ENCODE data around the gene PAPOLA. TPM values are rescaled to one million over a fixed set of nuclear protein-coding genes. Genes with fewer than 3 reads are reported as not detected.

The PAPOLA gene
- total RNA-seq, 3 donors from 2014 or later, result 146 to 214 (median 212) TPM

GRCh38 chr14:96516351-96516750 is 14.2 kb downstream of the PAPOLA start:
- intact Hi-C loops (cut with DNase I, micrococcal nuclease), result no loop called here
- Histone ChIP-seq H3K9me3 (no peaks in the 10 kb centered on the region), H3K36me3 (ENCODE audit: low read depth) (no peaks in the 10 kb centered on the region), H3K4me3 (no peak overlapping the region), H3K4me1 (ENCODE audit: low read depth) (peaks cover 21% of the 10 kb centered on the region)
- ATAC-seq (no peak), DNase-seq (no peak)
- no peak for TF ChIP-seq CTCF (IDR thresholded peaks at IDR 0.05)

- TF ChIP-seq CTCF (IDR thresholded peaks at IDR 0.05), result no peak
Observed at GRCh38 chr14:96519970-96520369, 17.8 kb downstream of the PAPOLA start.

GRCh38 chr14:96525452-96525851 is 23.3 kb downstream of the PAPOLA start:
- Histone ChIP-seq H3K4me3 (no peak overlapping the region), H3K9me3 (no peaks in the 10 kb centered on the region), H3K4me1 (ENCODE audit: low read depth) (no peaks in the 10 kb centered on the region), H3K36me3 (ENCODE audit: low read depth) (no peaks in the 10 kb centered on the region)
- DNase-seq (no peak), ATAC-seq (no peak)
- intact Hi-C loops (cut with DNase I, micrococcal nuclease), result no loop called here
- no peak for TF ChIP-seq CTCF (IDR thresholded peaks at IDR 0.05)

More at GRCh38 chr14:96519970-96520369, 17.8 kb downstream of the PAPOLA start:
- intact Hi-C loops (cut with DNase I, micrococcal nuclease), result no loop called here
- Histone ChIP-seq H3K9me3 (no peaks in the 10 kb centered on the region), H3K4me1 (ENCODE audit: low read depth) (no peaks in the 10 kb centered on the region), H3K4me3 (no peak overlapping the region), H3K36me3 (ENCODE audit: low read depth) (no peaks in the 10 kb centered on the region)
- DNase-seq, result no peak
- no peak for ATAC-seq

- no peaks in the 10 kb centered on the region for H3K4me1 ChIP-seq (ENCODE audit: low read depth)
- H3K9me3 ChIP-seq, result no peaks in the 10 kb centered on the region
- intact Hi-C loops (cut with DNase I, micrococcal nuclease), result no loop called here
- no peaks in the 10 kb centered on the region for H3K36me3 ChIP-seq (ENCODE audit: low read depth)
- H3K4me3 ChIP-seq, result no peak overlapping the region
- ATAC-seq (no peak), DNase-seq (no peak)
- no peak for TF ChIP-seq CTCF (IDR thresholded peaks at IDR 0.05)
Observed at GRCh38 chr14:96532632-96533031, 30.4 kb downstream of the PAPOLA start.

GRCh38 chr14:96536807-96537206 is 34.6 kb downstream of the PAPOLA start:
- no peak for TF ChIP-seq CTCF (IDR thresholded peaks at IDR 0.05)
- Histone ChIP-seq H3K36me3 (ENCODE audit: low read depth) (no peaks in the 10 kb centered on the region), H3K4me1 (ENCODE audit: low read depth) (no peaks in the 10 kb centered on the region), H3K9me3 (no peaks in the 10 kb centered on the region), H3K4me3 (no peak overlapping the region)
- DNase-seq, result no peak
- no peak for ATAC-seq
- intact Hi-C loops (cut with DNase I, micrococcal nuclease), result no loop called here

Measured in mucosa of descending colon (tissue), 3 donors.